Measurements from ENCODE around the gene ZNF488. TPM values are rescaled to one million over a fixed set of nuclear protein-coding genes. Genes with fewer than 3 reads are reported as not detected.

ZNF488 gene, protein sequence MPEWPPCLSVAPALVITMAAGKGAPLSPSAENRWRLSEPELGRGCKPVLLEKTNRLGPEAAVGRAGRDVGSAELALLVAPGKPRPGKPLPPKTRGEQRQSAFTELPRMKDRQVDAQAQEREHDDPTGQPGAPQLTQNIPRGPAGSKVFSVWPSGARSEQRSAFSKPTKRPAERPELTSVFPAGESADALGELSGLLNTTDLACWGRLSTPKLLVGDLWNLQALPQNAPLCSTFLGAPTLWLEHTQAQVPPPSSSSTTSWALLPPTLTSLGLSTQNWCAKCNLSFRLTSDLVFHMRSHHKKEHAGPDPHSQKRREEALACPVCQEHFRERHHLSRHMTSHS
- not detected for total RNA-seq
- total RNA-seq (2013): not detected
- 0 to 0.21 (median 0) reads per million in 29 experiments for total RNA-seq

DNA sequence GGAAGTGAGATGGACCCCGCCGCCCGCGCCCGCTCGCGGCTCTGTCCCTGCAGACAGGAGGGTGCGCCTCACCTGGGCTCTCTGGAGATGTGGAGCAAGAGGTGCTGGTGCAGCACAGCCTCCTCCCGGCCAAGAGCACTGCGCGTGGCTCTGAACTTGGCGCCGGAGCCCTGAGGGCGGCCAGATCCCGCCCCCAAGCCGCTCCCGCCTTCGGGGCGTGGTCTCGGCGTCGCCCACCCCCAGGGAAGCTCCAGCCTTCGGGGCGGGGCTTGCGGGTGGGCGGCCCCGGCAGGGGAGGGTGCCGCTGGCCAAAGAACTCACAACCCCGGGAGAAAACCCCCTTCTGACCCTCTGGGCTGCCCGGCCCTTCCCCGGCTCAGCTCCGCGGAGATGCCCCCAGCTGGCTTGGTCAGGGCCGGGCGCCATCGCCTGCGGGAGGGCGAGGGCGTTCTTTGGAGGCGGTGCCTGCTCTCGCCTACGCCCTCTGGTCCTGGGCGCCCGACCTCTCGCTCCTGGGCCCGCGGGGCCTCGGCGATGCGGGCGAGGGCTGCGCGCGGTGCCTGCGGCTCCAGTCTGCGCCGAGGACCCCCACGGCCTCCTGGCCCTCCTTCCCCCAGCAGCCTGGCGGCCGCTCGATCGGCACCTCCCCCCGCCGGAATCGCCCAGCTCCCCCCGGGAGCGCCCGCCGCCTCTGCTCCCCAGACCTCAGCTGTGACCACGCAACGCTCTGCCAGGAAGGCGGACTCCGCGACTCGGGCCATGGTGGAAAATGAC is at the start of gene ZNF488:
Gene ZNF488 (minus strand): TSS at position 146 of the 774 bp plus-strand sequence. CDS start 15,464 bp downstream, outside the sequence.
- Histone ChIP-seq H3K4me1 (ENCODE audit: control insufficient read depth in 1 of 2, extremely low read depth in 1 of 2, insufficient read depth in 2 of 2, low read length in 2 of 2) (peaks cover 0 to 9% of the 10 kb centered on the region in 2 experiments), H3K27me3 (replicated peaks in 1 of 2; ENCODE audit: control insufficient read depth in 2 of 2, extremely low read depth in 1 of 2, insufficient read depth in 2 of 2, low read length in 1 of 2) (peaks cover 0 to 41% of the 10 kb centered on the region in 2 experiments), H3K27ac (ENCODE audit: low read length) (no peak within 1 kb of the TSS), H3K9me3 (no peaks in the 10 kb centered on the region), H3K36me3 (ENCODE audit: control insufficient read depth in 2 of 2, extremely low read depth in 1 of 2, insufficient read depth in 1 of 2, low read length in 1 of 2) (no peaks in the 10 kb centered on the region), H3K4me3 (ENCODE audit: control insufficient read depth in 1 of 2, extremely low read depth in 1 of 2, low read length in 1 of 2) (peak within 1 kb of the TSS; percentile 64 to 76)
- Mint-ChIP-seq H3K27me3 (peaks cover 39% of the 10 kb centered on the region in 2 donors), H3K36me3 (no peaks in the 10 kb centered on the region), H3K27ac (peak within 1 kb of the TSS in 1 of 2 donors; percentile 48), H3K9me3 (no peaks in the 10 kb centered on the region), H3K4me1 (peaks cover 11 to 14% (median 13%) of the 10 kb centered on the region in 3 donors), H3K4me3 (peak within 1 kb of the TSS; percentile 86 to 92 (median 89))
- POLR2A ChIA-PET: no interaction called here
- DNase-seq (peak in 34 of 35 experiments; percentile 10 to 78 (median 50)), ATAC-seq (replicated peaks in 1 of 4) (peak; percentile 92 to 96 (median 95))
- CTCF ChIA-PET: no interaction called here
- under 1% methylated on average over 59 of the region's 75 CpGs for WGBS (ENCODE audit: insufficient coverage)

DNA sequence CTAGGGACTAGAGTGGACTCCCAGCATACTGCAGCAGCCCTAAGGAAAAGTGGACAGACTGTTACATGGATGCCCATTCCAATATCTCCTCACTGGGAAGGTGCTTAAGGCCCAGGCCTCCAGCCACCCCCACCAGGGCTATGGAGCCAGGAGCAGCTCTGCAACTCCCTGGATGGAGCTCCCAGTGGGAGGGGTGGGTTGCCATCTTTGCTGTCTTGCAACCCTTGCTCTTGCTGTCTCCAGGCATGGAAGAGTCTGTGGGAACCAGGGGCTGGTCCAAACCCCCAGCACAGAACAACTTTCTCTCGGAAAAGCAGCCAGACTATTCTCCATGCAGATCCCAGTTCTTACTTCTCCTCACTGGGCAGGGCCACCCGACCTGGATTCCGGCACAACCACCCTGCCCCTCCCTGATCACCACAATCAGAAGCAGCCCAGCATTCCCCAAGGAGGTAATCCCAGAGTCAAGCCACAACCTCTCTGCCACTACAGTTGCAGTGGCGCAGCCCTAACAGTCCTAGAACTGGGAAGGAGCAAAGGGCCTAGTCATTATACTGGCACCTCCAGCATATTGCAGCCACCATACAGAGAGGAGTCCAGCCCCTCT is 41.8 kb upstream of the ZNF488 start:
- no peak for DNase-seq
- Mint-ChIP-seq H3K4me3 (no peak overlapping the region), H3K36me3 (no peaks in the 10 kb centered on the region), H3K27me3 (peaks cover 3 to 5% of the 10 kb centered on the region in 2 donors), H3K4me1 (no peaks in the 10 kb centered on the region), H3K9me3 (no peaks in the 10 kb centered on the region), H3K27ac (no peak overlapping the region)
- Histone ChIP-seq H3K27ac (ENCODE audit: low read length) (no peak overlapping the region), H3K27me3 (replicated peaks in 1 of 2; ENCODE audit: control insufficient read depth in 2 of 2, extremely low read depth in 1 of 2, insufficient read depth in 2 of 2, low read length in 1 of 2) (peaks cover 0 to 6% of the 10 kb centered on the region in 2 experiments), H3K4me1 (ENCODE audit: control insufficient read depth in 1 of 2, extremely low read depth in 1 of 2, insufficient read depth in 2 of 2, low read length in 2 of 2) (no peaks in the 10 kb centered on the region), H3K9me3 (no peaks in the 10 kb centered on the region), H3K4me3 (ENCODE audit: control insufficient read depth in 1 of 2, extremely low read depth in 1 of 2, low read length in 1 of 2) (no peak overlapping the region), H3K36me3 (ENCODE audit: control insufficient read depth in 2 of 2, extremely low read depth in 1 of 2, insufficient read depth in 1 of 2, low read length in 1 of 2) (no peaks in the 10 kb centered on the region)
- POLR2A ChIA-PET: no interaction called here
- WGBS (ENCODE audit: insufficient coverage): 82% methylated on average over 4 of the region's 4 CpGs
- CTCF ChIA-PET: no interaction called here
- ATAC-seq (replicated peaks in 1 of 4): no peak

DNA sequence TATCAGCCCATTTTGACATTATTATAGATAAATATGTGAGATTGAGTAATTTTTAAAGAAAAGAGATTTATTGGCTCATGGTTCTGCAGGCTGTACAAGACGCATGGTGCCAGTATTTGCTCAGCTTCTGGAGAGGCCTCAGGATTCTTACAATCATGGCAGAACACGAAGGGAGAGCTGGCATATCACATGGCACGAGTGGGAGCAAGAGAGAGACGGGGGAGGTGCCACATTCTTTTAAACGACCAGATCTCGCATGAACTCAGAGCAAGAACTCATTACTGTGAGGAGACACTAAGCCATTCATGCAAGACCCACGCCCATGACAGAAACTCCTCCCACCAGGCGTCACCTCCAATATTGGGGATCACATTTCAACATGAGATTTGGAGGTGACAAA is 40.1 kb upstream of the ZNF488 start:
- DNase-seq (no peak), ATAC-seq (replicated peaks in 1 of 4) (no peak)
- no peak overlapping the region for H3K27ac ChIP-seq (ENCODE audit: low read length)
- Mint-ChIP-seq H3K27me3 (no peaks in the 10 kb centered on the region), H3K36me3 (no peaks in the 10 kb centered on the region), H3K4me3 (no peak overlapping the region), H3K27ac (no peak overlapping the region), H3K9me3 (no peaks in the 10 kb centered on the region), H3K4me1 (no peaks in the 10 kb centered on the region)
- no peaks in the 10 kb centered on the region for H3K4me1 ChIP-seq (ENCODE audit: control insufficient read depth in 1 of 2, extremely low read depth in 1 of 2, insufficient read depth in 2 of 2, low read length in 2 of 2)
- no peak overlapping the region for H3K4me3 ChIP-seq (ENCODE audit: control insufficient read depth in 1 of 2, extremely low read depth in 1 of 2, low read length in 1 of 2)
- H3K36me3 ChIP-seq (ENCODE audit: control insufficient read depth in 2 of 2, extremely low read depth in 1 of 2, insufficient read depth in 1 of 2, low read length in 1 of 2): no peaks in the 10 kb centered on the region
- ChIA-PET POLR2A (interaction anchor here in 1 of 2 donors (0.6 kb wide), 1 partner anchor 28 kb away, joined by 3 read pairs; no protein-coding TSS in a partner anchor), CTCF (no interaction called here)
- H3K27me3 ChIP-seq (replicated peaks in 1 of 2; ENCODE audit: control insufficient read depth in 2 of 2, extremely low read depth in 1 of 2, insufficient read depth in 2 of 2, low read length in 1 of 2): peaks cover 0 to 13% of the 10 kb centered on the region in 2 experiments
- WGBS (ENCODE audit: insufficient coverage): 85% methylated on average over 4 of the region's 8 CpGs
- no peaks in the 10 kb centered on the region for H3K9me3 ChIP-seq

DNA sequence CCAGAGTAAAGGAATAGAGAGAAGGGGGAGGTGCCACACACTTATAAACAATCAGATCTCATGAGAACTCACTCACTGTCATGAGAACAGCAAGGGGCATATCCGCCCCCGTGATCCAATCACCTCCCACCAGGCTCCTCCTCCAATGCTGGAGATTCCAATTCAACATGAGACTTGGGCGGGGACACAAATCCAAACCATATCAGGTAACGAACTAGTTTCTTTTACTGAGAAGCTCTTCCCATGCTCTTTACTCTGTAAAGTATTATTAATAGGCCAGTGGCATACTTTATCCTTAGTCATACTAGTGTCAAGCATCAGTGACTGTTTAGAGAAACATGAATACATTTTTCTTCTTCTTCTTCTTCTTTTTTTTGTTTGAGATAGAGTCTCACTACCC is 39.4 kb upstream of the ZNF488 start:
- H3K27ac ChIP-seq (ENCODE audit: low read length): no peak overlapping the region
- no peaks in the 10 kb centered on the region for H3K9me3 ChIP-seq
- H3K27me3 ChIP-seq (replicated peaks in 1 of 2; ENCODE audit: control insufficient read depth in 2 of 2, extremely low read depth in 1 of 2, insufficient read depth in 2 of 2, low read length in 1 of 2): peaks cover 0 to 17% of the 10 kb centered on the region in 2 experiments
- no peak overlapping the region for H3K27ac Mint-ChIP-seq
- H3K4me1 Mint-ChIP-seq: no peaks in the 10 kb centered on the region
- no peak for ATAC-seq (replicated peaks in 1 of 4)
- no peak overlapping the region for H3K4me3 Mint-ChIP-seq
- H3K27me3 Mint-ChIP-seq: peaks cover 0 to 3% of the 10 kb centered on the region in 2 donors
- no peak for DNase-seq
- H3K9me3 Mint-ChIP-seq: no peaks in the 10 kb centered on the region
- H3K36me3 ChIP-seq (ENCODE audit: control insufficient read depth in 2 of 2, extremely low read depth in 1 of 2, insufficient read depth in 1 of 2, low read length in 1 of 2): no peaks in the 10 kb centered on the region
- no peak overlapping the region for H3K4me3 ChIP-seq (ENCODE audit: control insufficient read depth in 1 of 2, extremely low read depth in 1 of 2, low read length in 1 of 2)
- no CpG with 5 or more reads among the region's 4 CpGs for WGBS (ENCODE audit: insufficient coverage)
- no peaks in the 10 kb centered on the region for H3K36me3 Mint-ChIP-seq
- H3K4me1 ChIP-seq (ENCODE audit: control insufficient read depth in 1 of 2, extremely low read depth in 1 of 2, insufficient read depth in 2 of 2, low read length in 2 of 2): no peaks in the 10 kb centered on the region
- ChIA-PET CTCF (no interaction called here), POLR2A (no interaction called here)

DNA sequence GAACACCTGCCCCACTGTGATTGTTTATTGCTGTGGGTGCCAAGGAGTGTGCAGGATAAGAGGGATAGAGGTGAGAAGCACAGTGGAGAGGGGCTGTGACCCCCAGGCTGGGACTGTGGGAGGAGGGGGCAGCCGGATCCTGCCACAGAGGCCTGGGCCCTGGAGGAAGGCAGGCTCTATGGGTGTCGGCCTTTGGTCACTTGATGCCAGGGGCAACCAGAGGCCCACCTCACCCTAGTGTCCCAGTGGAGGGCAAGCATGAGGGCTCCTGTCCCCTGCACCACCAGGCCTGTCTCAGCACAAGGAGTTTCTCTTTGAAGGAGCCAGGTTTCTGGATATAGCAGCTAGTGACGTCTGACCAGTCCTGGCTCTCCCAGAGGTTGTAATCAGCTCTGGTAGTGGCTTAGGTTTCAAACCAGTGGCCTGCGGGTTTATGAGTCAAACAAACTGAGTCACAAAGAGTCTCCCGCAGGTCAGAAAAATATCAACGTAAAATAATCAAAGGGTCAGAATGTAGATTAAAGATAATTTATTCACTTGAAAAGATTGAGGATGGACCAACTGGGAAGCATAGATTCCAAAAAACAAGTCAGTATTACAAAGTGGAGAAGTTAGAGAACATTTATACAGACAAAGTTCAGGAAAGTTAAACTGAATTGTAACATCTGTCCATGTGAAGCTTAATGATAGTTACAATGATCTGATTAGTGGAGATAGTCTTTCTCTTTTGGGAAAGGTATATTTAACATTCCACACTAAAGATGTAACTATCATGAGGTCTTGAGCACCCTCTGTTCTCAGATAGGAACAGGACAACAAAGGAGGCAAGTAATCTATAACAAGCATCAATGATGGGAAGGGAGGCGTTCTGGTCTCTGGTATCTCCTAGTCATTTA is 37.2 kb upstream of the ZNF488 start:
- ATAC-seq (replicated peaks in 1 of 4): no peak
- Histone ChIP-seq H3K4me3 (ENCODE audit: control insufficient read depth in 1 of 2, extremely low read depth in 1 of 2, low read length in 1 of 2) (no peak overlapping the region), H3K27me3 (replicated peaks in 1 of 2; ENCODE audit: control insufficient read depth in 2 of 2, extremely low read depth in 1 of 2, insufficient read depth in 2 of 2, low read length in 1 of 2) (peaks cover 0 to 31% of the 10 kb centered on the region in 2 experiments), H3K9me3 (no peaks in the 10 kb centered on the region), H3K27ac (ENCODE audit: low read length) (no peak overlapping the region), H3K4me1 (ENCODE audit: control insufficient read depth in 1 of 2, extremely low read depth in 1 of 2, insufficient read depth in 2 of 2, low read length in 2 of 2) (no peaks in the 10 kb centered on the region), H3K36me3 (ENCODE audit: control insufficient read depth in 2 of 2, extremely low read depth in 1 of 2, insufficient read depth in 1 of 2, low read length in 1 of 2) (no peaks in the 10 kb centered on the region)
- Mint-ChIP-seq H3K27me3 (peaks cover 0 to 3% of the 10 kb centered on the region in 2 donors), H3K9me3 (no peaks in the 10 kb centered on the region), H3K4me3 (no peak overlapping the region), H3K27ac (no peak overlapping the region), H3K4me1 (no peaks in the 10 kb centered on the region), H3K36me3 (no peaks in the 10 kb centered on the region)
- POLR2A ChIA-PET: no interaction called here
- WGBS (ENCODE audit: insufficient coverage): 89% methylated on average over 5 of the region's 7 CpGs
- CTCF ChIA-PET: no interaction called here
- DNase-seq: no peak
